ENCODE results near the gene DMXL1.

DMXL1 gene

GRCh38 chr5:119255571-119256356 lies 184.9 kb downstream of the DMXL1 start:
- no peak overlapping the region for H2BK120ac ChIP-seq (ENCODE audit: low read depth, low read length)
- H4K8ac ChIP-seq (ENCODE audit: low read depth, low read length): no peak overlapping the region
- H3K23ac ChIP-seq (ENCODE audit: low read length): no peak overlapping the region
- no peak overlapping the region for H3K18ac ChIP-seq (ENCODE audit: low read length)
- DNase-seq: peak; percentile 86
- H3K79me1 ChIP-seq (ENCODE audit: low read length): no peaks in the 10 kb centered on the region
- WGBS (ENCODE audit: extremely low coverage, insufficient coverage, low lambda C conversion rate): no CpG with 5 or more reads among the region's 5 CpGs
- no peak overlapping the region for H2BK5ac ChIP-seq (ENCODE audit: low read length)
- H3K79me2 ChIP-seq (ENCODE audit: control insufficient read depth, insufficient read depth, low read length): no peaks in the 10 kb centered on the region
- H3K9ac ChIP-seq (ENCODE audit: low read length): no peak overlapping the region
- H4K5ac ChIP-seq (ENCODE audit: low read length): no peak overlapping the region
- no peaks in the 10 kb centered on the region for H3K4me1 ChIP-seq (ENCODE audit: control insufficient read depth, low read depth, low read length)
- H3K27ac ChIP-seq (ENCODE audit: low read depth, low read length): no peak overlapping the region
- no peak overlapping the region for H3K4ac ChIP-seq (ENCODE audit: low read depth, low read length)
- H3K4me2 ChIP-seq (ENCODE audit: low read length): no peak overlapping the region
- H3K56ac ChIP-seq (ENCODE audit: low read length): no peak overlapping the region
- no peaks in the 10 kb centered on the region for H3K27me3 ChIP-seq (ENCODE audit: insufficient read depth, low read length, poor library complexity)
- H3K36me3 ChIP-seq (ENCODE audit: control insufficient read depth, insufficient read depth, low read length): no peaks in the 10 kb centered on the region
- H2BK15ac ChIP-seq (replicated peaks; ENCODE audit: low read depth): no peak overlapping the region
- H3K4me3 ChIP-seq (ENCODE audit: low read length): no peak overlapping the region
- H2AK5ac ChIP-seq (ENCODE audit: low read length): no peak overlapping the region

DNA sequence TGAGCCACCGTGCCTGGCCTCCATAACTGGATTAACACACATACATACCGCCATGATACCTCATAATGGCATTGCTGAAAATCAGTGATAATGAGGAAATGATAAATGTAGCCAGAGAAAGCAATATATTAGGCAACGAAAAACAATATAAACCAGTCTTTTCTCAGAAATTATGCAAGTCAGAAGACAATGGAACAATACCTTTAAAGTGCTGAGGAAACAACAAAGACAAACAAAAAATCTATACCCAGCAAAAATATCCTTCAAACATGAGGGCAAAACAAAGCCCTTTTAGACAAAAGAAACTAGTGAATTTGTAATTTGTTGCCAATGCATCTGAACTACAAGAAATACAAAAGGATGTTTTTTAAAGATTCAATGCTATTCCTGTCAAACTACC lies 186.7 kb downstream of the DMXL1 start:
- no peak overlapping the region for H3K4me2 ChIP-seq (ENCODE audit: low read length)
- H3K9ac ChIP-seq (ENCODE audit: low read length): no peak overlapping the region
- H3K27ac ChIP-seq (ENCODE audit: low read depth, low read length): no peak overlapping the region
- no peak overlapping the region for H3K18ac ChIP-seq (ENCODE audit: low read length)
- H3K4me3 ChIP-seq (ENCODE audit: low read length): no peak overlapping the region
- no peak overlapping the region for H3K56ac ChIP-seq (ENCODE audit: low read length)
- no peaks in the 10 kb centered on the region for H3K27me3 ChIP-seq (ENCODE audit: insufficient read depth, low read length, poor library complexity)
- no peaks in the 10 kb centered on the region for H3K79me2 ChIP-seq (ENCODE audit: control insufficient read depth, insufficient read depth, low read length)
- no peaks in the 10 kb centered on the region for H3K36me3 ChIP-seq (ENCODE audit: control insufficient read depth, insufficient read depth, low read length)
- no peak for DNase-seq
- H2BK120ac ChIP-seq (ENCODE audit: low read depth, low read length): no peak overlapping the region
- H3K4ac ChIP-seq (ENCODE audit: low read depth, low read length): no peak overlapping the region
- no peak overlapping the region for H3K23ac ChIP-seq (ENCODE audit: low read length)
- no peak overlapping the region for H2BK15ac ChIP-seq (replicated peaks; ENCODE audit: low read depth)
- no peak overlapping the region for H2AK5ac ChIP-seq (ENCODE audit: low read length)
- WGBS (ENCODE audit: extremely low coverage, insufficient coverage, low lambda C conversion rate): no CpG with 5 or more reads among the region's 3 CpGs
- H3K79me1 ChIP-seq (ENCODE audit: low read length): no peaks in the 10 kb centered on the region
- H3K4me1 ChIP-seq (ENCODE audit: control insufficient read depth, low read depth, low read length): no peaks in the 10 kb centered on the region
- H2BK5ac ChIP-seq (ENCODE audit: low read length): no peak overlapping the region
- no peak overlapping the region for H4K5ac ChIP-seq (ENCODE audit: low read length)
- no peak overlapping the region for H4K8ac ChIP-seq (ENCODE audit: low read depth, low read length)

- Histone ChIP-seq H2BK5ac (ENCODE audit: low read length) (no peak overlapping the region), H3K4me3 (ENCODE audit: low read length) (no peak overlapping the region), H3K23ac (ENCODE audit: low read length) (no peak overlapping the region), H3K4me2 (ENCODE audit: low read length) (no peak overlapping the region), H4K8ac (ENCODE audit: low read depth, low read length) (no peak overlapping the region), H2BK120ac (ENCODE audit: low read depth, low read length) (no peak overlapping the region), H2BK15ac (replicated peaks; ENCODE audit: low read depth) (no peak overlapping the region), H3K79me1 (ENCODE audit: low read length) (no peaks in the 10 kb centered on the region), H3K9ac (ENCODE audit: low read length) (no peak overlapping the region), H3K4me1 (ENCODE audit: control insufficient read depth, low read depth, low read length) (no peaks in the 10 kb centered on the region), H3K4ac (ENCODE audit: low read depth, low read length) (no peak overlapping the region), H2AK5ac (ENCODE audit: low read length) (no peak overlapping the region), H3K27ac (ENCODE audit: low read depth, low read length) (no peak overlapping the region), H4K5ac (ENCODE audit: low read length) (no peak overlapping the region), H3K27me3 (ENCODE audit: insufficient read depth, low read length, poor library complexity) (no peaks in the 10 kb centered on the region), H3K56ac (ENCODE audit: low read length) (no peak overlapping the region), H3K18ac (ENCODE audit: low read length) (no peak overlapping the region), H3K79me2 (ENCODE audit: control insufficient read depth, insufficient read depth, low read length) (no peaks in the 10 kb centered on the region), H3K36me3 (ENCODE audit: control insufficient read depth, insufficient read depth, low read length) (no peaks in the 10 kb centered on the region)
- no CpG with 5 or more reads among the region's 2 CpGs for WGBS (ENCODE audit: extremely low coverage, insufficient coverage, low lambda C conversion rate)
- no peak for DNase-seq
Observed at GRCh38 chr5:119263639-119264038, 192.8 kb downstream of the DMXL1 start.

- H3K79me1 ChIP-seq (ENCODE audit: low read length): no peaks in the 10 kb centered on the region
- H3K23ac ChIP-seq (ENCODE audit: low read length): no peak overlapping the region
- H3K4ac ChIP-seq (ENCODE audit: low read depth, low read length): no peak overlapping the region
- H3K9ac ChIP-seq (ENCODE audit: low read length): no peak overlapping the region
- no CpG with 5 or more reads among the region's 1 CpG for WGBS (ENCODE audit: extremely low coverage, insufficient coverage, low lambda C conversion rate)
- H2BK120ac ChIP-seq (ENCODE audit: low read depth, low read length): no peak overlapping the region
- no peak overlapping the region for H3K4me2 ChIP-seq (ENCODE audit: low read length)
- H2AK5ac ChIP-seq (ENCODE audit: low read length): no peak overlapping the region
- DNase-seq: no peak
- H3K79me2 ChIP-seq (ENCODE audit: control insufficient read depth, insufficient read depth, low read length): no peaks in the 10 kb centered on the region
- H2BK15ac ChIP-seq (replicated peaks; ENCODE audit: low read depth): no peak overlapping the region
- no peaks in the 10 kb centered on the region for H3K27me3 ChIP-seq (ENCODE audit: insufficient read depth, low read length, poor library complexity)
- no peaks in the 10 kb centered on the region for H3K4me1 ChIP-seq (ENCODE audit: control insufficient read depth, low read depth, low read length)
- H3K56ac ChIP-seq (ENCODE audit: low read length): no peak overlapping the region
- H3K27ac ChIP-seq (ENCODE audit: low read depth, low read length): no peak overlapping the region
- H3K36me3 ChIP-seq (ENCODE audit: control insufficient read depth, insufficient read depth, low read length): no peaks in the 10 kb centered on the region
- no peak overlapping the region for H3K4me3 ChIP-seq (ENCODE audit: low read length)
- no peak overlapping the region for H3K18ac ChIP-seq (ENCODE audit: low read length)
- H4K5ac ChIP-seq (ENCODE audit: low read length): no peak overlapping the region
- no peak overlapping the region for H4K8ac ChIP-seq (ENCODE audit: low read depth, low read length)
- H2BK5ac ChIP-seq (ENCODE audit: low read length): no peak overlapping the region
Observed at GRCh38 chr5:119264186-119264585, 193.3 kb downstream of the DMXL1 start.

DNA sequence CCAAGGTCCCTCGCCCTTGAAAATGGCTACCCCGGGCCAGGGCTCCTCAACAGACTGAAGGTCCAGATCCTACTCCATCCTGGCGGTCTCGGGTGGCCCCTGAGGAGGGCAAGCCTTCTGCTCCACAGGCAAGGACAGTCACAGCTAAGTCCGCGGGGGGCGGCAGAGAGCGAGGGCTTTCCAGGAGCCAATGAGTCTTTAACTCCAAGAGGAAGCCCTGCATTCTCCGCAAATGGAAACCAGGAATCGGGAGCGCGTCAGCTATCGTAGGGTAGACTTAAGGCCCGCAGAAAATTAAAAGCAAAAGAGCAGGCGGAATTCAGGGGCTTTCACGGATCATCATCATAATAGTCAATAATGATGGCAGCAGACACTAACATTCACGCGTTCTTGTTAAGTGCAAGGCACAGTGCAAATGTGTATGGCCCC lies 197.1 kb downstream of the DMXL1 start:
- Histone ChIP-seq H3K27me3 (ENCODE audit: insufficient read depth, low read length, poor library complexity) (no peaks in the 10 kb centered on the region), H2BK5ac (ENCODE audit: low read length) (peak overlapping the region; percentile 29), H3K27ac (ENCODE audit: low read depth, low read length) (peak overlapping the region; percentile 51), H3K36me3 (ENCODE audit: control insufficient read depth, insufficient read depth, low read length) (no peaks in the 10 kb centered on the region), H3K9ac (ENCODE audit: low read length) (peak overlapping the region; percentile 88), H3K18ac (ENCODE audit: low read length) (peak overlapping the region; percentile 71), H3K4me3 (ENCODE audit: low read length) (peak overlapping the region; percentile 77), H3K4ac (ENCODE audit: low read depth, low read length) (no peak overlapping the region), H3K4me1 (ENCODE audit: control insufficient read depth, low read depth, low read length) (peaks cover 14% of the 10 kb centered on the region), H3K79me1 (ENCODE audit: low read length) (peaks cover 9% of the 10 kb centered on the region), H3K23ac (ENCODE audit: low read length) (no peak overlapping the region), H2BK120ac (ENCODE audit: low read depth, low read length) (no peak overlapping the region), H3K79me2 (ENCODE audit: control insufficient read depth, insufficient read depth, low read length) (peaks cover 4% of the 10 kb centered on the region), H2BK15ac (replicated peaks; ENCODE audit: low read depth) (no peak overlapping the region), H3K4me2 (ENCODE audit: low read length) (peak overlapping the region; percentile 94), H2AK5ac (ENCODE audit: low read length) (no peak overlapping the region), H4K8ac (ENCODE audit: low read depth, low read length) (no peak overlapping the region), H3K56ac (ENCODE audit: low read length) (peak overlapping the region; percentile 98), H4K5ac (ENCODE audit: low read length) (peak overlapping the region; percentile 99)
- peak; percentile 98 for DNase-seq
- WGBS (ENCODE audit: extremely low coverage, insufficient coverage, low lambda C conversion rate): no CpG with 5 or more reads among the region's 18 CpGs

Data from mesendoderm (in vitro differentiated cells).